CD1c-positive myeloid dendritic cell (primary cell): ENCODE measurements around the gene GALM.

Experiments
- DNase-seq: peaks from one replicate; pipeline ENCODE4 v3.0.0-alpha.2; 2016; ENCODE audit errors: extremely low spot score

Gene GALM

DNA sequence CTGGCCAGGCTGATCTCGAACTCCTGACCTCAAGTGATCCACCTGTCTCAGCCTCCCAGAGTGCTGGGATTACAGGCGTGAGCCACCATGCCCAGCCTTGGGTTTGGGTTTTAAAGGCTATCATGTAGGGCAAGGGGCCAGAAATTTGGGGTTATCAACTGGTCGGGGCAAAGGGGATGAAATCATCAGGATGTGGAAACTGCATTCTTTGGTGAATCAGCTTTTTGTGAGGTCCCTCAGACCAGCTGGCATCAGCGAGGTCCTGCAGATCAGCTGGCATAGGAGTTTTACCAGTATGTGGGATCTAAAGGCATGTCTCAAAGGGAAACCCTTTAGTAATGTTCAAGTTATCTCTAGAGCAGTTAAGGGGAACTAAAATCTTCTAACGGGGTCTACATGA lies 105.7 kb downstream of the GALM start:
- DNase-seq, result no peak

DNA sequence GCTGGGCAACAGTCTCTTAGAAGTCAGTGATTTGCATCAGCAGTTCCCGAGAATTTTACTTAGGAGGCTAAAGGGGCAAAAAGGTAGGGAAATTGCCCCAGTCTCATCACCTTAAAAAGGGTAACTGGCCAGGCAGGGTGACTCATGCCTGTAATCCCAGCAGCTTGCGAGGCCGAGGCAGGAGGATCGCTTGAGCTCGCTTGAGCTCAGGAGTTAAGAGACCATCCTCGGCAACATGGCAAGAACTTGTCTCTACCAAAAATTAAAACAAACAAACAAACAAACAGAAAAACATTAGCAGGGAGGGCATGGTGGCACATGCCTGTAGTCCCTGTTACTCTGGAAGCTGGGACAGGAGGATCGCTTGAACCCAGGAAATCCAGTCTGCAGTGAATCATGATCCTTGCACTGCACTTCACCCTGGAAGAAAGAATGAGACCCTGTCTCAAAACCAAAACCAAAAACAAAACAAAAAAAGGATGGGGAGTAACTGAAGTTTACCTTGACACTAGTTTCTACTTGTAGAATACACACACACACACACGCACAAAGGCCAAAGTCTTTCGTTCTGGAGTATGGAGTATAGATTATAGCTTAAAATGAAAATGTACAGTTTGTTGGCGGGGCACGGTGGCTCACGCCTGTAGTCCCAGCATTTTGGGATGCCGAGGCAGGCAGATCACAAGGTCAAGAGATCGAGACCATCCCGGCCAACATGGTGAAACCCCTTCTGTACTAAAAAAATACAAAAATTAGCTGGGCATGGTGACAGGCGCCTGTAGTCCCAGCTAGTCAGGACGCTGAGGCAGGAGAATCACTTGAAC lies 109.4 kb downstream of the GALM start:
- no peak for DNase-seq

DNA sequence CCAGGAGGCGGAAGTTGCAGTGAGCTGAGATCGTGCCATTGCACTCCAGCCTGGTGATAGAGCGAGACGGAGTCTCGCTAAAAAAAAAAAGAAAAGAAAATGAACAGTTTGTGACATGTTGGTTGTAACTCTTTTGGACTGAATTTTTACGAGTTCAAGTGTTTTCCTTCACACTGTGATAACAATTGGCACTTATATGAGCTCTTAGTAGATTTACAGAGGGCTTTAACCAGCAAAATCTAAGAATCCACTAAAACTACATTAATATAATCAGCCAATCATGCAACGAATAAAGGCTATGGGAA lies 110.0 kb downstream of the GALM start:
- DNase-seq, result no peak

DNA sequence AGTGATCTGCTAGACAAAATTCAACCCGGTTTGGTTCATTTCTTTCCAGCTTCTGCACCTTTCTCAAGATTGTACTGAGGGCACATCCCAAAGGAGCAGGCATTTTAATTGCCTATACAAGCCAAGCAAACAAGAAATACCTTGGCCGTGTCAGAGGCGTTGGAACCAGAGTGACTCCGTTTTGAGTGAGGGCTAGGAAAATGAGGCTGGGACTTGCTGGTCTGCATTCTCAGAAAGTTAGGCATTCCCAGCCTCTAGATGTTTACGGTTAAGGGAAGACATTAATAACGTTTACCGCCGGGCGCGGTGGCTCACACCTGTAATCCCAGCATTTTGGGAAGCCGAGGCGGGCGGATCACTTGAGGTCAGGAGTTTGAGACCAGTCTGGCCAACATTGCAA lies 110.6 kb downstream of the GALM start:
- DNase-seq, result no peak

DNA sequence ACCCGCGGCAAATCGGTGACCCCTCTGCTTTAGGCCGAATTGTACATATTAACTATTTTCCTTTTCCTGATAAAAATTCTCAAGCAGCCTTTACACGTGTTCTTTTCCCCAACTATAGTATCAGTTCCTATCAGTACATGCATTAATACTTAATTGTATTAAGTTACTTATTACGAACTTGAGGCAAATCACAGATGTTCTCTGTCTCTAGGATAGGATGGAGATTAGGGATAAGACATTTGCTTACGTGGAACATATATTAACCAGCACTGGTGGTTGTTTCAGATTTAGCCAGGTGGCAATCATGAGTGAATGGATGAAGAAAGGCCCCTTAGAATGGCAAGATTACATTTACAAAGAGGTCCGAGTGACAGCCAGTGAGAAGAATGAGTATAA lies 112.8 kb downstream of the GALM start:
- DNase-seq, result no peak

DNA sequence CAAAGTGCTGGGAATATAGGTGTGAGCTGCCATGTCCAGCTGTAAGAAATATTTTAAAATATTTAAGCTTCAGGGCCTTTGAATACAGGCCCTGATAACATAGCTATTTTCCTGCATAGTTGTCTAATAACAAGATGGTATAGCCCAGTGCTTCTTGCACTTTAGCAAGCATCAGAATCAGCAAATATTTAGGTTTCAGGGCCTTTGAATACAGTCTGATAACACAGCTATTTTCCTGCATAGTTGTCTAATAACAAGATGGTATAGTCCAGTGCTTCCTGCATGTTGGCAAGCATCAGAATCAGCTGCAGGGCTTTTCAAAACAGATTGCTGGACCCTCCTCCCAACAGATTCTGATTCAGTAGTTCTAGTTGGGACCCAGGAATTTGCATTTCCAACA lies 117.7 kb downstream of the GALM start:
- DNase-seq, result no peak
